IPS-18c (cell line): ENCODE data around the gene FOXK2.
"Not testable (repeated sequence)": the region's sequence is repeated elsewhere in the genome, so short reads cannot be mapped to it uniquely, and the experiment has no call there.

Experiments
- H3K4me3 ChIP-seq: 2 replicates; pipeline ENCODE4 v1.7.0; 2013; ENCODE audit warnings: low read depth, mild to moderate bottlenecking, low read length, moderate library complexity; ENCODE audit not compliant: insufficient read depth
- H3K9me3 ChIP-seq: one replicate; pipeline ENCODE4 v1.6.1; 2013; ENCODE audit warnings: mild to moderate bottlenecking, low read length, moderate library complexity; ENCODE audit not compliant: control insufficient read depth, insufficient read depth

Gene FOXK2

DNA sequence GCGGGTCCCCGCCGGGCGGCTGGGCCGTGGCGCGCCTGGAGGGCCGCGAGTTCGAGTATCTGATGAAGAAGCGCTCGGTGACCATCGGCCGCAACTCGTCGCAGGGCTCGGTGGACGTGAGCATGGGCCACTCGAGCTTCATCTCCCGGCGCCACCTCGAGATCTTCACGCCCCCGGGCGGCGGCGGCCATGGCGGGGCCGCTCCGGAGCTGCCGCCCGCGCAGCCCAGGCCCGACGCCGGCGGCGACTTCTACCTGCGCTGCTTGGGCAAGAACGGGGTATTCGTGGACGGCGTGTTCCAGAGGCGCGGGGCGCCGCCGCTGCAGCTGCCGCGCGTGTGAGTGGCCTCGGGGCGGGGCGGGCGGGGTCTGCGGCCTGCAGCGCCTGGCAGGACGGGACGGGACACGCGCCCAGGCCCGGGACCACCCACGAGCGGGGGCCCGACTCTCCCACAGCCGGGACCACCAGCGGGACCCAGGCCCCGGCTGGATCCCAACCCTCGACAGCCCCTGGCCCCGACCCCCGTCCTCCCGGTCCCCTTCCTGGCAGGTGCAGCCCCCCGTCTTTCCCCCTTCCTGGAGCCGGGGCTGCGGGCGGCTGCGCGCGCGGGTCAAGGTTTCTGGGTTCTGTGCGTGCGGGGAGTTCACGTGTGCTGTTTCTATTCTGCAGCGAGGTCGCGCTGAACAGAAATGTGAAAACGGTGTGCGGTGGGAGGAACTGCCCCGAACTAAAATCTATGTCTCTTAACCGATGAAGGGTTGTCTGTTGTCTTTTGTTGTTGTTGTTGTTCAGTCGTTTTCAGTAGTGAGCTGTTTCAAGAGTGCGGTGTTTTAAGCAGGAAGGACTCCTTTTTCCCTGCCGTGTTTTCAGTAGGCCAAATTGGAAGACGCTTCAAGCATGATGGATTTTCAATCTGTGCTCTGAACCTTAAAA, 705 bp downstream of the FOXK2 start:
- Histone ChIP-seq H3K9me3 (no peaks in the 10 kb centered on the region), H3K4me3 (peak overlapping the region; percentile 75)

DNA sequence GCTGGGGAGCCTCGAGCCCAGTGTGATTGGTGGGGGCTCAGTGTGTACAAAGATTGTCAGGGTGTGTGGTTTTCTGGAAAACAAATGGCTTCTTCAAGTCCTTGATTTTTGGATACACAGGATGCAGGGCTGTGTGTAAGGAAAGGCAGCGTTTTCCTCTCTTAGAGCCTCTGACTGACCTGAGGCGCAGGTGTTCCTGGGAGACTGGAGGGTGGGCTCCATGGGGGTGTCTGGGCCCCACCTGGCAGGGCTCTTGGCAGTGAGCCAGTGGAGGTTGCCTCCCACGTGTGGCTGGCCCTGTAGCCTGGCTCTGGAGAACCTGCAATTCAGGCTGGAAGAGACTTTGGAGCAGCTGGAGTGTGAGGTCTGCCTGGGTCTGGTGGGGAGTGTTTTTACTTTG, 5.0 kb downstream of the FOXK2 start:
- no peaks in the 10 kb centered on the region for H3K9me3 ChIP-seq
- H3K4me3 ChIP-seq, result no peak overlapping the region

DNA sequence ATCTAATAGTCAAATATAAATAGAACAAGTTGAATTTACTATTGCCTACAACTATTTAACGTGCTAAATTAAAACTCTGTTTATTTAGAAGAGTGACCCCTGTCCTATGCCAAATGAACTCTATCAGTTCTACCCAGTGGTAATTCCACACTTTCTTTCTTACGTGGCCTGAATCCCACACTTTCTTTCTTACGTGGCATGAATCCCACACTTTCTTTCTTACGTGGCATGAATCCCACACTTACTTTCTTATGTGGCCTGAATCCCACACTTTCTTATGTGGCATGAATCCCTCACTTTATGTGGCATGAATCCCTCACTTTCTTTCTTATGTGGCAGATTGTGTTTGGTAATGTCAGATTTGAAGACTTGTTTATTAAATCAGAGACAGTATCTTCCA, 6.2 kb downstream of the FOXK2 start:
- Histone ChIP-seq H3K4me3 (no peak overlapping the region), H3K9me3 (no peaks in the 10 kb centered on the region)

DNA sequence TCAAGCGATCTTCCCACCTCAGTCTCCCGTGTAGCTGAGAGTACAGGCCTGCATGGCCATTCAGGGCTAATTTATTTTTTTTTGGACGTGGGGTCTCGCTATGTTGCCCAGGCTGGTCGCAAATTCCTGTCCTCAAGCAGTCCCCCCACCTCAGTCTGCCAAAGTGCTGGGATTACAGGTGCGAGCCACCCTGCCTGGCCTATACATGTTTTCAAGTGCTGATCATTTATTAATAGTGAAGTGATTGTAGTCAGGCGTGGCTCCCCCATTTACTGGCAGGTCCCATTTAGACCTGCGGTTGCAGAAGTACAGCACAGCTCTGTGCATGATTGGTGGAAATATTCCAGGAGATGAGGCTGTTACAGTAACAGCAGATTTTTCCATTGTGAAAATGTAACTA, 8.4 kb downstream of the FOXK2 start:
- no peak overlapping the region for H3K4me3 ChIP-seq
- no peaks in the 10 kb centered on the region for H3K9me3 ChIP-seq

DNA sequence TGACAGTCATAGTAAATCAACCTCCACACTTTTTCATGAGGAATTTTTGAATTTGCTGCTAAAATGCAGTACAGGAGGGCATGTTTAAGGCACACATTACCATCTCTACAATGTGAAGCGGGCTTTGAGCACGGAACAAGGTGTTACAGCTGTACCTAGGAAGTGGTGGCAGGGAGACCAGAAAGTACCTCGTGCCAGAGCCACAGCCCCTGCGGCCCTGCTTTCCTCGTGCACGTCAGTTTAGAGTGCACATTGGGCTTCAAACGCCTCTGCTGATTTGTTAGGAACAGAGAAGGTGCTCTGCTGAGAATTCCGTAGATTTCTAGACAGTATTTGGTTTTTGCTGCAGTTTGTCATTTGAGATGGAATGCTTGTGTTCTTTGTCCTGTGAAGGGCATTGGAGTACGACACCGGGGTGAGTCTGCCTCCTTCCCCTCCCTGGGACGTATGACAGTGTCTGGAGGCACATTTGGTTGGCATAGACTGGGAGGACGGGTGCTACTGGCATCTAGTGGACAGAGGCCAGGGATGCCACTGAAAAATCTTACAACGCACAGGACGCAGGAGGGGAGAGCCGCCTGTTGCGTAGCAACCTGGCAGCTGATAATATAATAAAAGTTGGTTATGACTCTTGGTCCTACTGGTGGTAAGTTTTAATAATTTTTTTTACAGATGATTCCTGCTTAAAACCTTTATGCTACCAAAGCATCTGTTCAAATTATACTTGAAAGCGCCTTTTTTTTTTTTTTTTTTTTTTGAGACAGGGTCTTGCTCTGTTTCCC, 9.1 kb downstream of the FOXK2 start:
- no peaks in the 10 kb centered on the region for H3K9me3 ChIP-seq
- no peak overlapping the region for H3K4me3 ChIP-seq

DNA sequence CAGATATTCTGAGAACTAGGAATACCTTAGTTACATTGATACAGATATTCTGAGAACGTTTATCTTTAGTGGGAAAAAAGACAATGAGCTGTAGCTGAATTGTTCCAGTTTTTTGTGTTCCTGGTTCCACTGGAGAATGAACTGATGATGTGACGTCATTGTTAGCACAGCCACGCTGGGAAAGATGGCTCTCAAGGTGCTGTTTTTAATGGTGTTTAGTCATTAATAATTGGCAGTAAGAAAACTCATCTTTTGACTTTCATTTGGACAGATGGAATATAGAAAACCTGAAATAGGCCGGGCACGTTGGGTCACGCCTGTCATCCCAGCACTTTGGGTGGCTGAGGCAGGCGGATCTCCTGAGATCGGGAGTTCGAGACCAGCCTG, 10.4 kb downstream of the FOXK2 start:
- Histone ChIP-seq H3K4me3 (no peak overlapping the region), H3K9me3 (no peaks in the 10 kb centered on the region)

DNA sequence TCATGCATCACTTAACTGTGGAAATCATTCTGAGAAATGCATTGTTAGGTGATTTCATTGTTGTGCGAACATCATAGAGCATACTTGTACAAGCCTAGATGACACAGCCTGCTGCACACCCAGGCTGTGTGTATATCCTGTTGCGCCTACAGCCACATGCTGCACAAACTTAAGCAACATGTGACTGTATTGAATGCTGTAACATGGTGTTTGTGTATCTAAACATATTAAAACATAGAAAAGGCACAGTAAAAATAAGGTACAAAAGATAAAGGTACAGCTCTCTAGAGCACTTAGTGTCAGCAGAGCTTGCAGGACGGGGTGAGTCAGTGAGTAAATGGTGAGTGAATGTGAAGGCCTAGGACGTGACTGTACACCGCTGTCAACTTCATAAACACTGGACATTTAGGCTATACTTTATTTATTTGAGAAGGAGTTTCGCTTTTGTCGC, 11.9 kb downstream of the FOXK2 start:
- Histone ChIP-seq H3K9me3 (no peaks in the 10 kb centered on the region), H3K4me3 (no peak overlapping the region)

DNA sequence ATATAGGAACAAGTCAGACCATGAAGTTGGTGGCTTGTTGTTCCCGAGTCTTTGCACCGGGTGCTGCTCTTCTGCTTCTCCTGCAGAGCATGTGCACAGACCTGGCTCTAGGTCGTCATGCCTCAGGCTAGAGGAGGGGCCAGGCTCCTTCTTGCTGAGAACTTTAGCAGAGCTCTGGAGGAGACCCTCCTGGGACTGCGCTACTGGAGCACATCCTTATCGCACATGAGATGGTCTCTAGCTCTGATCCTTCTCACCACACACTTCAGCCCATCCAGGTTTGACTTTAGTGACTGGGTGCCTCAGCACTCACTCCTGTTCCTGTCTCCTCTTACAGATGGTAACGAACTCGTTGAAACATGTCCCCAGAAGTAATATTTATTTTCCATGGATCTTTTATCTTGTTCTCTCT, 14.9 kb downstream of the FOXK2 start:
- no peak overlapping the region for H3K4me3 ChIP-seq

DNA sequence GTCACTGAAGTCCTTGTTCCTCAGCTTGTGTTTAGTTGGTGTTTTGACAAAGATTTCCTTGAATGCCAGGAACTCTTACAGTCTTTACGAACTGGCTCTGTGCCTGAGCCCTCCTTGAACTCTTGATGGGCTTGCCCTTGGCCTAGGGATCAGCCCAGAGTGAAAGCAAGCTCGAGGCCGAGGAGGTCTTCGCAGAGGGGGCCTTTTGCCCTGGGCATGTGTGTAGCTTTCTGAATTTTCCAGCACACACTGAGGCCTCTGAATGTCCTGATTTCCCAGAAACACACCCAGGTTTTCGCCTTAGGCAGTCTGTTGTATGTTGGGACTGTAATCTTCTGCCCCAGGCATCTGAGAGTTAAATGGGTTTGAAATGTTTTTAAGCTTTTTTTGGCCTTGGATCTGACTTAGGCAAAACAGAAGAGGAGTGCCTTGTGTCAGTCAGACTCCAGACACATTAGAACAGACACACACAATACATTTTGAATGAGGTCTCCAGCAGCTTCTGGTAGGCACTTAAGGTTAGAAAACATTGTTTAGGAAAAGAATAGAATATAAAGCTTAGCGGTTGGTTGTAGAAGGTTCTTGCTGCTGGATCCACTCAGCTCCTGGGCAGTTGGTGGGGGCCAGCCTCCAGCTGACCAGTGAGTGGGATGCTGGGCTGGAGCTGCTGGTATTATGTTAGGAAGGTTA, 17.1 kb downstream of the FOXK2 start:
- no peak overlapping the region for H3K4me3 ChIP-seq
- H3K9me3 ChIP-seq, result no peaks in the 10 kb centered on the region

More for the DNA sequence above, 14.9 kb downstream of the FOXK2 start:
- no peaks in the 10 kb centered on the region for H3K9me3 ChIP-seq

DNA sequence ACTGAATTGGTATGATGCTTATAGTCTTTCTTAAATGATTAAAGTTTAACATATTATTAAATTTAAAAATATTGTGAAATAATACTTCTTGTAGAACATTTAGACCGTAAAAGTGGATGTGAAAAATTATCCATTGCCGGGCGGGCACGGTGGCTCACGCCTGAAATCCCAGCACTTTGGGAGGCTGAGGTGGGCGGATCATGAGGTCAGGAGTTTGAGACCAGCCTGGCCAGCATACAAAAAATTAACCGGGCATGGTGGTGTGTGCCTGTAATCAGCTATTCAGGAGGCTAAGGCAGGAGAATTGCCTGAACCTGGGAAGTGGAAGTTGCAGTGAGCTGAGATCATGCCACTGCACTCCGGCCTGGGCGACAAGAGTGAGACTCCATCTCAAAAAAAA, 17.7 kb downstream of the FOXK2 start:
- H3K4me3 ChIP-seq, H3K9me3 ChIP-seq: not testable (repeated sequence)

DNA sequence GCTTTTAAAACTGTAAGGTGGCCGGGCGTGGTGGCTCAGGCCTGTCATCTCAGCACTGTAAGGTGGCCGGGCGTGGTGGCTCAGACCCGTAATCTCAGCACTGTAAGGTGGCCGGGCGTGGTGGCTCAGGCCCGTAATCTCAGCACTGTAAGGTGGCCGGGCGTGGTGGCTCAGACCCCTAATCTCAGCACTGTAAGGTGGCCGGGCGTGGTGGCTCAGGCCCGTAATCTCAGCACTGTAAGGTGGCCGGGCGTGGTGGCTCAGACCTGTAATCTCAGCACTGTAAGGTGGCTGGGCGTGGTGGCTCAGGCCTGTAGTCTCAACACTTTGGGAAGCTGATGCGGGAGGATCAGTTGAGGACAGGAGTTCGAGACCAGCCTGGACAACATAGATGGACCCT, 19.5 kb downstream of the FOXK2 start:
- H3K9me3 ChIP-seq, H3K4me3 ChIP-seq: not testable (repeated sequence)

DNA sequence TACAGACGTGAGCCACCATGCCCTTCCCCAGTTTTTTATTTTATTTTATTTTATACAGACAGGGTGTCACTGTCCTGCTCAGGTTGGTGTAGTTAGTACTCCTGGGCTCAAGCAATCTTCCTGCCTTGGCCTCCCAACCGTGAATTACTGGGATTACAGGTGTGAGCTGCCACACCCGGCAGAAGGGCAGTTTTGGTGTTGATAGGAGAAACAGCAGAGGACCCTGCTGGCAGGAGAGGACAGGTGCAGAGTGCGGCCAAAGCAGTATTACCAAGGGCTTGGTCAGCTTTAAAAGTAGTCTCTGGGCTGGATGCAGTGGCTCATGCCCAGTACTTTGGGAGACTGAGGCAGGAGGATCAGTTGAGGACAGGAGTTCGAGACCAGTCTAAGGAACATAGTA, 22.9 kb downstream of the FOXK2 start:
- Histone ChIP-seq H3K9me3 (no peaks in the 10 kb centered on the region), H3K4me3 (no peak overlapping the region)

DNA sequence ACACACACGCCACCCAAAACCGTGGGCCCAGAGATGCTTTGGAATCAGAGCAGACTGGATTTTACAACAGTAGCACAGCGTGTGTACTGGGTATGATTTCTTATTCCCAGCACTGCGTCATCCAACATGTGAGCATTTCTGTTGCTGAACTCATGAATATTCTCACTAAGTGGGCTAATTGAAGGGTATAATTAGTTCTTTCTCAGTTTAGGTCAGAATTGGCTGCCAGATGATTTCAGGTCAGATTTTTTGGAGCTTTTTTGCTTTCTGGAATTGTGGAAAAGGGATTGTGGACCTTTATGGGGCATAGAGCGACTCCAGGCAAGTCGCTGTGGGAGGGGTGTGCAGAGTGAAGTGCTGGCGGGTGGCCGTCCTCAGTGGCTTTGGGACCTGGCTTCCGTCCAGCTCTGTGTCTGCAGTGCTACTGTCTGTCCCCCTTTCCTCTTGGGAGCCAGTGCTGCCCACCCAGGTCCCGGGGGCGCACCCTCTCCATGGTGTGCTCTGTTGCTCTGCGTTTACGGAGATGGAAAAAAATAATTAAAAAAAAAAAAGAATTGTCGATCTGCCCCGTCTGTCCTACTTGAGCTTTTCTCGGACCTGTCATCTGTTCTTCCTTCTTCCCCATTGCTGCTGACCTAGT, 25.0 kb downstream of the FOXK2 start:
- Histone ChIP-seq H3K4me3 (no peak overlapping the region), H3K9me3 (no peaks in the 10 kb centered on the region)

DNA sequence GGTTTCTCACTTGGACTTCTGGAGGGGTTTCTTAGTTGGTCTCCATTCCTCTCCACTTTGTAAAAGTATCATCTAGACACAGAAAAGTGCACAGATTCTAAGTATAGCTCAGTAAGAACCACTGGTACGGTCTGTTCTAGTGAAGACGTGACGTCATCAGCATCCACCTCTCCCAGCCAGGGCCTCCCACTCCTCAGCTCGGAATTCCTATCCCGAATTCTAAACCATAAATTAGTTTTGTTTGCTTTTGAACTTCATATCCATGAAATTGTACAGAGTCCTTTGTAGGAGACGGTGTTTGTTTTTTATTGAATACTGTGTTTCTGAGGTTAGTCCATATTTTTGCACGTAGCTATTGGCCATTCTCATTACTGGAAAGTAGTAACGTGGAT, 25.5 kb downstream of the FOXK2 start:
- no peak overlapping the region for H3K4me3 ChIP-seq
- H3K9me3 ChIP-seq, result no peaks in the 10 kb centered on the region

DNA sequence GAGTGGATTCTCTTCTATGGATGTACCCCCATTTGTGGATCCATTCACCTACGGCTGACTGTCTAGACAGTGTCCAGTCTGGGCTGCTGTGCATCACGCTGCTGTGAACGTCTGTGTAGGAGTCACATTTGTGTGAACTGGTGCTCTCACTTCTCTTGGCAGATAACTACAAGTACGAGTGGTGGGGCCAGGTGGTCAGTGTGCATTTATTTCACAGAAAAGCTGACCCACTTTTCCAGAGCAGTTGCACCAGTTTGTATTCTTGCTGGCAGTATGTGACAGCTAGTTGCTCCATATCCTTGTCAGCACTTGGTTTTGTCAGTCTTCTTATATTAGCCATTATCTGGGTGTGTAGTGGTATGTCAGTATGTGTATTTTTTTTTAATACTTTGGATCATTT, 28.4 kb downstream of the FOXK2 start:
- no peak overlapping the region for H3K4me3 ChIP-seq
- H3K9me3 ChIP-seq, result no peaks in the 10 kb centered on the region

DNA sequence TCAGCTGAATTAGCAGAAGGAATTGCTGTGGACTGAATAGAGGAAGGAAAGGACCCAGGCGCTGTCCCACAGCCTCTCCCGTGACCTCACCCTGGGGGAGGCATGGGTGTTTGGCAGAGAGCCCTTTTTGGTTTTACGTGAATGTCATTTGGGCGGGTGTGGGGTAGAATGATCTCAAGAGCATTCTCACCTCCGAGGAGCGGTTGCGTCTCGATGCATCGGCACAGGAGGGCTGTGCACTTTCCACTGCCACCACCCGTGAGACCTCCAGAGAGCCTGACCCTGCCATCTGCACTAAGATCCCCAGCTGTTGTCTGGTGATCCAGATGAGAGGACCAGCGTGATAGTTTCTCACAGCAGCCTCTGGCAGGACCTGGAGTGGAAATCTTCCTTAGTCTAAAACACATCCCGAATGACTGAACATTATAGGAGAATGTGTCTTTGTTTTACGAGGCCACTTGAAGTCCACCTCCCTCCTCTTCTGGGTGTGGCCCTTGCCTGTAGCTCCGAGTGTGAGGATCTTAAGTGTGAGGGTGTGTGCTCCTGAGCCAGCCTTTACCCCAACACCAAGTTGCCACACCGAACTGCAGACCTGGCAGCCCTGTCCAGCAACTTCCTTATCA, 29.3 kb downstream of the FOXK2 start:
- Histone ChIP-seq H3K4me3 (no peak overlapping the region), H3K9me3 (no peaks in the 10 kb centered on the region)
